SK-N-SH treated with all-trans-retinoic acid at 6 μM for 48 hours (cell line): ENCODE data around the gene PLCB1.

ENCODE experiments used
- ATAC-seq: fragments of 200-7000 bp; cut with Tn5 transposase; 3 replicates; pipeline ENCODE4 v1.9.1; 2020; ENCODE audit warnings: mild to moderate bottlenecking, moderate library complexity
- BACH2 ChIP-seq: fragments of 250-450 bp; sonication (Bioruptor Pico); IDR thresholded peaks from 2 replicates; pipeline ENCODE4 v1.9.0; 2021; ENCODE audit warnings: mild to moderate bottlenecking, borderline replicate concordance
- CREB5 ChIP-seq: fragments of 250-450 bp; sonication (Bioruptor Pico); IDR thresholded peaks from 2 replicates; pipeline ENCODE4 v1.5.1; 2020; ENCODE audit warnings: low read depth, mild to moderate bottlenecking, moderate library complexity
- CSDC2 ChIP-seq: fragments of 250-450 bp; sonication (Bioruptor Pico); IDR thresholded peaks from 2 replicates; pipeline ENCODE4 v1.5.0; 2020; ENCODE audit warnings: mild to moderate bottlenecking, moderate library complexity
- CSRNP3 ChIP-seq: fragments of 250-450 bp; sonication (Bioruptor Pico); IDR thresholded peaks from 2 replicates; pipeline ENCODE4 v1.5.1; 2021; ENCODE audit warnings: mild to moderate bottlenecking, moderate library complexity
- ESRRG ChIP-seq: fragments of 250-450 bp; sonication (Bioruptor Pico); IDR thresholded peaks from 2 replicates; pipeline ENCODE4 v1.6.1; 2021; ENCODE audit warnings: mild to moderate bottlenecking
- GLIS3 ChIP-seq: fragments of 250-450 bp; sonication (Bioruptor Pico); IDR thresholded peaks from 2 replicates; pipeline ENCODE4 v1.5.0; 2020; ENCODE audit warnings: mild to moderate bottlenecking, moderate library complexity
- ISL1 ChIP-seq: fragments of 250-450 bp; sonication (Bioruptor Pico); IDR thresholded peaks from 2 replicates; pipeline ENCODE4 v2.1.2; 2022; ENCODE audit warnings: mild to moderate bottlenecking, moderate library complexity
- OSR1 ChIP-seq: fragments of 250-450 bp; sonication (Bioruptor Pico); IDR thresholded peaks from 2 replicates; pipeline ENCODE4 v1.8.0; 2022; ENCODE audit warnings: moderate library complexity, mild to moderate bottlenecking, inconsistent platforms
- PATZ1 ChIP-seq: fragments of 250-450 bp; sonication (Bioruptor Pico); IDR thresholded peaks from 2 replicates; pipeline ENCODE4 v1.8.0; 2020; ENCODE audit warnings: mild to moderate bottlenecking, moderate library complexity, borderline replicate concordance
- POU6F1 ChIP-seq: fragments of 250-450 bp; sonication (Bioruptor Pico); IDR thresholded peaks from 2 replicates; pipeline ENCODE4 v1.8.0; 2021; ENCODE audit warnings: low read depth, mild to moderate bottlenecking, moderate library complexity, borderline replicate concordance
- RARB ChIP-seq: fragments of 250-450 bp; sonication (Bioruptor Pico); IDR thresholded peaks from 2 replicates; pipeline ENCODE4 v1.8.0; 2021; ENCODE audit warnings: mild to moderate bottlenecking, moderate library complexity
- SNAI2 ChIP-seq: fragments of 250-450 bp; sonication (Bioruptor Pico); IDR thresholded peaks from 2 replicates; pipeline ENCODE4 v1.5.0; 2020; ENCODE audit warnings: mild to moderate bottlenecking, moderate library complexity
- TCF4 ChIP-seq: fragments of 250-450 bp; sonication (Bioruptor Pico); IDR thresholded peaks from 2 replicates; pipeline ENCODE4 v1.8.0; 2021; ENCODE audit warnings: mild to moderate bottlenecking, moderate library complexity, borderline replicate concordance
- TOX ChIP-seq: fragments of 250-450 bp; sonication (Bioruptor Pico); IDR thresholded peaks from 2 replicates; pipeline ENCODE4 v1.8.0; 2021; ENCODE audit warnings: mild to moderate bottlenecking, moderate library complexity, borderline replicate concordance
- TSHZ2 ChIP-seq: fragments of 250-450 bp; sonication (Bioruptor Pico); IDR thresholded peaks from 2 replicates; pipeline ENCODE4 v1.5.0; 2020; ENCODE audit warnings: mild to moderate bottlenecking, moderate library complexity
- ZC3H10 ChIP-seq: fragments of 250-450 bp; sonication (Bioruptor Pico); IDR thresholded peaks from 2 replicates; pipeline ENCODE4 v1.5.1; 2021; ENCODE audit warnings: mild to moderate bottlenecking, moderate library complexity
- ZFP3 ChIP-seq: fragments of 250-450 bp; sonication (Bioruptor Pico); IDR thresholded peaks from 2 replicates; pipeline ENCODE4 v1.5.0; 2020; ENCODE audit warnings: mild to moderate bottlenecking, moderate library complexity
- ZFP30 ChIP-seq: fragments of 450-650 bp; formaldehyde crosslinking; IDR thresholded peaks from 2 replicates; pipeline ENCODE4 v1.5.0; 2022; ENCODE audit warnings: mild to moderate bottlenecking, moderate library complexity
- ZNF70 ChIP-seq: fragments of 450-650 bp; formaldehyde crosslinking; IDR thresholded peaks from 2 replicates; pipeline ENCODE4 v1.5.0; 2020; ENCODE audit warnings: mild to moderate bottlenecking, moderate library complexity
- ZNF8 ChIP-seq: fragments of 450-650 bp; formaldehyde crosslinking; IDR thresholded peaks from 2 replicates; pipeline ENCODE4 v1.5.0; 2020; ENCODE audit warnings: mild to moderate bottlenecking, moderate library complexity

PLCB1 gene

GRCh38 chr20:8744228-8744844, 612.3 kb downstream of the PLCB1 start:
- ATAC-seq = no peak
- TF ChIP-seq CSDC2 (CRISPR knock-in tag) (no peak), RARB (no peak), GLIS3 (CRISPR knock-in tag) (no peak), OSR1 (CRISPR knock-in tag) (no peak), ESRRG (no peak), ZFP30 (CRISPR knock-in tag) (no peak), ISL1 (CRISPR knock-in tag) (no peak), POU6F1 (no peak), PATZ1 (no peak), SNAI2 (CRISPR knock-in tag) (no peak), ZC3H10 (CRISPR knock-in tag) (no peak), CSRNP3 (CRISPR knock-in tag) (no peak), CREB5 (CRISPR knock-in tag) (no peak)

- TF ChIP-seq ZFP3 (CRISPR knock-in tag) (no peak), BACH2 (CRISPR knock-in tag) (no peak), OSR1 (CRISPR knock-in tag) (no peak), TCF4 (CRISPR knock-in tag) (no peak), ISL1 (CRISPR knock-in tag) (peak; percentile 35), SNAI2 (CRISPR knock-in tag) (no peak)
- ATAC-seq = no peak
These were observed 617.0 kb downstream of the PLCB1 start for GRCh38 chr20:8749101-8749500.

GRCh38 chr20:8749986-8750385, 617.9 kb downstream of the PLCB1 start:
- no peak; the same call in 2 of the 3 replicates for ATAC-seq
- TF ChIP-seq ZNF70 (CRISPR knock-in tag) = no peak
- no peak for TF ChIP-seq SNAI2 (CRISPR knock-in tag)
- TF ChIP-seq POU6F1 = no peak
- TF ChIP-seq TOX (CRISPR knock-in tag) = no peak
- TF ChIP-seq CSRNP3 (CRISPR knock-in tag) = no peak
- TF ChIP-seq TSHZ2 = no peak
- TF ChIP-seq GLIS3 (CRISPR knock-in tag) = no peak
- TF ChIP-seq ZNF8 (CRISPR knock-in tag) = no peak
- TF ChIP-seq CSDC2 (CRISPR knock-in tag) = no peak
- no peak for TF ChIP-seq BACH2 (CRISPR knock-in tag)
- TF ChIP-seq, all 23 proteins: peak for 0
